Pulmonary artery endothelial cell (primary cell): ENCODE measurements around the gene ZFPM1. TPM values are rescaled to one million over a fixed set of nuclear protein-coding genes. Genes with fewer than 3 reads are reported as not detected.

Source experiments
- DNase-seq: peaks from one replicate; pipeline ENCODE4 v3.0.0-alpha.2; 2011; ENCODE audit warnings: low read depth, low spot score
- total RNA-seq: library from RNA; depleted of rRNA; stranded (reverse); fragments of >200 nt; gene quantifications from 2 replicates; pipeline ENCODE4 v1.2.3, GENCODE V29; 2014

Gene ZFPM1
- total RNA-seq, 1 donor from 2014 or later, result 2.0 TPM

DNA sequence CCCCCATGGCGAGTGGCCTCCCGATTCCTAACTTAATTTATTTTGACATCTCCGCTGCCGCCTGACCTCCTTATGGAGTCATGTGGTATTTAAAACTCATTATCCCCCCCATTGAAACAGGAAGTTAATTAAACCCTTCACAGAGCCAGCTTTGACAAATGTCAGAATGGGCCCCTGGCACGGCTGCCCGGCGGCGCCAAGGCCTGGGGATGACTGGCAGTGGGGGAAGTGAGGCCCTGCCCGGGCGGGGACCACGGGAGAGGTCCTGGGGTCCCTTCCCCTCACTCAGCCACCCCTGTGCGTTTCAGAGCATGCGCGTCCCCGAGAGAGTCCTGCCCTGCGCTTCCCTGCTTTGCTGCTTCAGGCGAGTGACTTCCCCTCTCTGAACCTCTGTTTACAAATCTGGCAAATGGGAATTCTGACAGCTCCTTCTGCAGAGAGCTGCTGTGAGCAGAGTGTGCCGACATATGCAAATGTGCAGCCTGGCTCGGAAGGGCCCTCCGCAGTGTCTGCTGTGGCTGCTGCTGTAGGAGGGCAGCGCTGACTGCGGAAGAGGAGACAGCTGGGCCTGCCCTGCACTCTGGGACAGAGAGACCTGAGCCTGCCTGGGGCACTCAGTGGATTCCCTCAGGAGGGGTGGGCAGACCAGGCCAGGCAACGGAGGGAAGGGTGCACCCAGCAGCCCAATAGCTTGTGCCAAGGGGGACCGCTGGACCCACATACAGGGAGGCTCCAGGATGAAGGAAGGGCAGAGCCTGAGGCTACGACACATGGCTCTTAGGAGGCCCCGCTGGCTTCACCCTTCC is 4.4 kb upstream of the ZFPM1 start:
- no peak for DNase-seq

DNA sequence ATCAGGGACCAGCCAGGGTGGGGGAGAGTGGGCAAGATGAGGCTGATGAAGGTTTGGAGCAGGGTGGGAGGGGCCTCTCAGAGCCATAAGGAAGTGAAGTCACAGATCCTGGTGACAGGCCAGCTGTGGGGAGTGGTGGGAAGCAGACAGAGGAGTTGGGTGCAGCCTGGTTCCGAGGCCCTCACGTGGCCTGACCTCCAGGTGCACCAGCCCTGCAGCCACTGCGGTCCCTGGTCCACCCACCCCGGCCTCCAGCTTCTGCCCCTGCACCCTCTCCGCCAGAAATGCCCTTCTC is 3.9 kb upstream of the ZFPM1 start:
- no peak for DNase-seq

GRCh38 chr16:88451586-88452481 is 1.2 kb upstream of the ZFPM1 start:
- DNase-seq, result no peak

DNA sequence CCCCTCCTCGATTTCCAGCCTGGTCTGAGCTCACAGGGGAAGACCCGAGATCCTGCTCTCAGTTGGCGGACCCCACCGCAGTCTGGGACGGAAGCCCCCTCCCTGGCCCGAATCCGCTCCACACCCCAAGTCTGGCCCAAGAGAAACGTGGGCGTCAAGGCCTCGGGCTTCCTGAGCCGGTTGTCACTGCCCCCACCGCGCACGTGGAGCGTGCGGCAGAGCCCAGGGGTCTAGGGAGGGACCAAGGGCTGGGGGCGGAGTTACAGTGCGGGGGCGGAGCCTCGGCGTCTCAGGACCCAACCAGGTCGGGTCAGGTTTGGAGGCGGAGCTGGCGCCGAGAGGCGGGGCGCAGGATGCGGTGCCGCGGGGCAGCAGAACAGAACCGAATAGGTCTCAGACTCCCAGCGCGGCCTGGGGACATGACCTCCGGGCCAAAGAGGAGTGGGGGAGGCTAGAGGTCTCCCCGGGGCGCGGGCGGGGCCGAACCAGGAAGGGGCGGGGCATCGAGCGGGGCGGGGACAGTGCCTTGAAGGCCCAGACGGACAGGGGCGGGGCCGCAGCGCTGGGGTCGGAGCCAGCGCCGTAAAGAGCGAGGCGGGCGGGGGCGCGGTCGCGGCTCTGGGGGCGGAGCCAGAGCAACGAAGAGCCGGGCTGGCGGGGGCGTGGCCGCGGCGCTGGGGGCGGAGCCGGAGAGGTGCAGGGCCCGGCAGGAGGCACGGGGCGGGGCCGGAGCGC is 431 bp upstream of the ZFPM1 start:
- DNase-seq, result peak; percentile 69

GRCh38 chr16:88453611-88454522 is 787 bp downstream of the ZFPM1 start:
- DNase-seq, result no peak

DNA sequence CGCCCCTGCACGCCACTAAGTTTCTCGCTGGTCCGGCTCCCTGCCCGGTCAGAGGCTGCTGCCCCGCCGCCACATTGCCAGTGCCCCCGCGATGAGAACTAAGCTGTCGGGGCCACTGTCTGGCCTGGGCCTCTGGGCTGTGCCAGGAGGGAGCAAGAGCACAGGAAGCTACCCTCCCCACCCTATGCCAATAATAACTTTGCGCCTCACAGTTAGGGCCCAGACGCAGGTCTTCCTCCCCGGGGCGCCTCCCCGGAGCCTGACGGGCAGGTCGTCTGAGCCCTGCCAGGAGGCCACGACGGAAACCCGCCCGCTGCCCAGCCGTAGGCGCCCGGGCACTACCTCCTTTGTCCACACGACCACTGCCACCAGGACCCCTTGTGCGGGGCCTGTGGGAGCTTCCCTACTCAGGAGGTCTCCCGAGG is 1.5 kb downstream of the ZFPM1 start:
- no peak for DNase-seq

GRCh38 chr16:88455610-88456355 is 2.7 kb downstream of the ZFPM1 start:
- DNase-seq, result no peak

- no peak for DNase-seq
Observed at GRCh38 chr16:88456356-88457292, 3.5 kb downstream of the ZFPM1 start.

DNA sequence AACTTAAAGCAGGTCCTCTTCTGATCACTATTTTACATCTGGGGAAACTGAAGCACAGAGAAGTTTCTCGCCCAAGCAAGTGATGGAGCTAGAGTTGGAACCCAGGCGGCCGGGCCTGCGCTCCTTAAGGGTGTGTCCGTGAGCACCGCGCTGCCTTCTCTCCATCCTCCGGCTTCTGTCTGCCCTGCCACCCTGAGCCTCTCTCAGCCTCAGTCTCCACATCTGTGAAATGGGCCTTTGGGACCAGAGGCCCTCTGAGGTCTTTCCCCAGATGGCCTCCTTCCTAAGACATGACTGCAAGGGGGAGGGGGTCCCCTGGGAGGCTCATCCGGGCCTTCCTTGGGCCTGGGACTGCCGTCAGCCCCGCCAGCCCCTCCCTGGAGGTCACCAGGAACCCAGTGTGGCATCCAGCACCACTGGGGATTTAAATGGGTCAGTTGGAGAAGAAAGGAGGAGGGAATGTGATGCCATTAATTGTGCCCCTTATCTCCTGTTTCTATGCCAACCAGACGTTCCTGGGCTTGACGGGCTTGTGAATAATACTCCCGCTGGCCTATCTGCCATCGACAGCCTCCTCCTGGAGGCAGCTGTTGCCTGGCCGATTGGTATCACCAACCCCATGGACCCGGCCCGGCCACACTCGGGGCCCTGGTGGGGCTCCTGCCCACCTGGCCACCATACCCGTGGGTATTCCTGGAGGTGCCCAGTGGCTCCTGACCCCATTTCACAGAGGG is 5.1 kb downstream of the ZFPM1 start:
- DNase-seq, result no peak

- DNase-seq, result no peak
Observed at GRCh38 chr16:88458773-88459235, 5.7 kb downstream of the ZFPM1 start.

DNA sequence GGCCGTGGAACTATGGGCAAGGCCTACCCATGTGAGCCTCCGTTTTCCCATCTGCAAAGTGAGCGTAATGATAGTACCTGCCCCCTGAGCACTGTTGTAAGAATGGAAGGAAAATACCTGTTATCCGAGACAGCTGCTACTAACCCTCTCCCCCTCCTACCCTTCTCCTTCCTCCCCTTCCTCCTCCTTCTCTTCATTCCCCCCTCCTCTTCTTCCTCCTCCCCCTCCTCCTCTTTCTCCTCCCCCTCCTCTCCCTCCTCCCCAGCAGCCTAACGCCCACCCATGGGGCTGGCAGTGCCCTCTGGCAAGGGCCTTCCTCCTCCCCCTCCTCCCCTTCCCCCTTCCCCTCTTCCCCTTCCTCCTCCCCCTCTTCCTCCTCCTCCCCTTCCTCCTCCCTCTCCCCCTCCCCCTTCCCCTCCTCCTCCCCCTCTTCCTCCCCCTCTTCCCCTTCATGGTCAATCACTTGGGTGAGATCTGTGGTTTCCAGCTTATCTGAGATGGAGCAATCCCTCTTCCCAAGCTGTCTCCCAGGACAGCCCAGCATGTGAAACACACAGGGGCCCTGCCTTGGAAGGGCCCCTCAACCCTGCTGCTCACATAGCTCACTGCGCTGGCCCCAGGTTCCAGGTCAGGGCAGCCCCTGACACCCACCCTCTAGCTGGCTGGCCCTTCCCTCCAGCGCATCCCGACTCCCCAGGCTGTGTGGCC is 6.4 kb downstream of the ZFPM1 start:
- no peak for DNase-seq

DNA sequence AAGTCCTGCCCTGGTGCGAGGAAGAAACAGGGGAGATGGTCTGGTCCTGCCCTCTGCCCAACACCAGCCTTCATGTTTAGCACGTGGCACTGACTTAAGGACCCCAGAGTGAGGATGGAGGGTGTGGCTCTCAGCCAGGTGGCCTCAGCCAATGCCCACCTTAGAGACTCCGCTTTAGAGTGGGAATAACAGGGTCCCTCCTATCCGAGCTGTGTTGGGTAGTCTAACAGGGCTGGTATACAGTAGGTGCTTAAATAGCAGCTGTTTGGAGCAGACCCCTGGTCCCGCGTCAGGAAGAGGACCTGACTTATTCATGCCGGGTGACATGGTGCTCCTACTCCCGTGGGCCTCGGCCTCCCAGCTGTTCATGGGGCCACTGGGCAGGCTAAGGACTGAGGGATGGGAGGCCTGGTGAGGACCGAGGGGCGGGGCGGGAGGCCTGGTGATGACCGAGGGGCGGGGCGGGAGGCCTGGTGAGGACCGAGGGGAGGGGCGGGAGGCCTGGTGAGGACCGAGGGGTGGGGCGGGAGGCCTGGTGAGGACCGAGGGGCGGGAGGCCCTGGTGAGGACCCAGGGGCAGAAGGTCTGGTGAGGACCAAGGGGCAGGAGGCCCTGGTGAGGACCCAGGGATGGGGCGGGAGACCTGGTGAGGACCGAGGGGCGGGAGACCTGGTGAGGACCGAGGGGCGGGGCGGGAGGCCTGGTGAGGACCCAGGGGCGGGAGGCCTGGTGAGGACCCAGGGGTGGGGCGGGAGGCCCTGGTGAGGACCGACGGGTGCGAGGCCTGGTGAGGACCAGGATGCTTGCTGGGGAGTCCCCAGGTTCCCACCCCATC is 7.6 kb downstream of the ZFPM1 start:
- DNase-seq, result no peak

GRCh38 chr16:88461331-88462269 is 8.5 kb downstream of the ZFPM1 start:
- DNase-seq, result no peak

GRCh38 chr16:88462396-88462795 is 9.3 kb downstream of the ZFPM1 start:
- no peak for DNase-seq

GRCh38 chr16:88463411-88463810 is 10.3 kb downstream of the ZFPM1 start:
- DNase-seq, result no peak
